Nephron (organoid): ENCODE results near the gene AUH.
A peak's percentile ranks its signal among the peaks of the same experiment; 100 is the strongest.
"Not testable (repeated sequence)": the region's sequence is repeated elsewhere in the genome, so short reads cannot be mapped to it uniquely, and the experiment has no call there.

Source experiments
- H3K27ac Mint-ChIP-seq, 3 experiments: 2 replicates each; pipeline ENCODE4 v1.8.0; 2020; ENCODE audit warnings: mixed read lengths in 3 of 3, mild to moderate bottlenecking in 2 of 3, moderate library complexity in 1 of 3
- H3K27me3 Mint-ChIP-seq: 2 replicates; pipeline ENCODE4 v1.8.0; 2021; ENCODE audit warnings: low read depth, mild to moderate bottlenecking, moderate library complexity, mixed read lengths
- H3K36me3 Mint-ChIP-seq: 2 replicates; pipeline ENCODE4 v1.8.0; 2020; ENCODE audit warnings: low read depth, mixed read lengths
- H3K4me1 Mint-ChIP-seq: 2 replicates; pipeline ENCODE4 v1.8.0; 2020; ENCODE audit warnings: mixed read lengths
- H3K4me3 Mint-ChIP-seq, 3 experiments: 2 replicates each; pipeline ENCODE4 v1.8.0; 2020; ENCODE audit warnings: mild to moderate bottlenecking in 3 of 3, mixed read lengths in 3 of 3, moderate library complexity in 2 of 3
- H3K9me3 Mint-ChIP-seq: 2 replicates; pipeline ENCODE4 v1.8.0; 2020; ENCODE audit warnings: mixed read lengths
- TF ChIP-seq, protein P1 (sequence below), 3 experiments: fragments of 200-600 bp; sonication (generic); IDR thresholded peaks; one replicate each; pipeline ENCODE4 v1.5.0; 2021; ENCODE audit warnings: antibody characterized with exemption in 3 of 3; ENCODE audit not compliant: unreplicated experiment in 3 of 3

AUH gene

DNA sequence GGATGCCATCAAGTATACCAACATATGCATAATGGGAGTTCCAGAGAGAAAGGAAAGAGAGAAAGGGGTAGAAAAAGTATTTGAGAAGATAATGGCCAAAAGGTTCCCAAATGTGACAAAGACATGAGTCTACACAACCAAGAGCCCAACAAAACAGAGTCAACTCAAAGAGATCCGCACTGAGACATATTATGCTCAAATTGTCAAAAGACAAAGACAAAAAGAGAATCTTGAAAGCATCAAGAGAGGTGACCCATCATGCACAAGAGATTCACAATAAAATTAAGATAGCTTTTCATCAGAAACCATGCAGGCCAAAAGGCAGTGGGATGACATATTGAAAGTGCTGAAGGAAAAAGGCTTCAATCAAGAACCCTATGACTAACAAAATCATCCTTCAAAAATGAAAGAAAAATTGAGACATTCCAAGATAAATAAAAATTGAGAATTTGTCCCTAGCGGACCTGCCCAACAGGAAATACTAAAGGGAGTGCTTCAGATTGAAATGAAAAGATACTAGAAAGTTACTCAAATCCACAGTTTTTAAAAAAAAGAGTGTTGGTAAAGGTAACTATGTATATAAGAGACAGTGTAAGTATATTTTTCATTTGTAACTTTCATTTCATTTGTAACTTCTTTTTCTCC, 160.9 kb downstream of the AUH start:
- TF ChIP-seq, protein P1, sequence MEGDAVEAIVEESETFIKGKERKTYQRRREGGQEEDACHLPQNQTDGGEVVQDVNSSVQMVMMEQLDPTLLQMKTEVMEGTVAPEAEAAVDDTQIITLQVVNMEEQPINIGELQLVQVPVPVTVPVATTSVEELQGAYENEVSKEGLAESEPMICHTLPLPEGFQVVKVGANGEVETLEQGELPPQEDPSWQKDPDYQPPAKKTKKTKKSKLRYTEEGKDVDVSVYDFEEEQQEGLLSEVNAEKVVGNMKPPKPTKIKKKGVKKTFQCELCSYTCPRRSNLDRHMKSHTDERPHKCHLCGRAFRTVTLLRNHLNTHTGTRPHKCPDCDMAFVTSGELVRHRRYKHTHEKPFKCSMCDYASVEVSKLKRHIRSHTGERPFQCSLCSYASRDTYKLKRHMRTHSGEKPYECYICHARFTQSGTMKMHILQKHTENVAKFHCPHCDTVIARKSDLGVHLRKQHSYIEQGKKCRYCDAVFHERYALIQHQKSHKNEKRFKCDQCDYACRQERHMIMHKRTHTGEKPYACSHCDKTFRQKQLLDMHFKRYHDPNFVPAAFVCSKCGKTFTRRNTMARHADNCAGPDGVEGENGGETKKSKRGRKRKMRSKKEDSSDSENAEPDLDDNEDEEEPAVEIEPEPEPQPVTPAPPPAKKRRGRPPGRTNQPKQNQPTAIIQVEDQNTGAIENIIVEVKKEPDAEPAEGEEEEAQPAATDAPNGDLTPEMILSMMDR (IDR thresholded peaks at IDR 0.05; ENCODE audit: unreplicated experiment in 3 of 3), result no peak
- H3K27ac Mint-ChIP-seq, result no peak overlapping the region
- H3K4me1 Mint-ChIP-seq, result peaks cover 32% of the 10 kb centered on the region
- H3K27me3 Mint-ChIP-seq, result peaks cover 4% of the 10 kb centered on the region
- H3K9me3 Mint-ChIP-seq, result peaks cover 45% of the 10 kb centered on the region
- peaks cover 38% of the 10 kb centered on the region for H3K36me3 Mint-ChIP-seq
- no peak overlapping the region for H3K4me3 Mint-ChIP-seq

DNA sequence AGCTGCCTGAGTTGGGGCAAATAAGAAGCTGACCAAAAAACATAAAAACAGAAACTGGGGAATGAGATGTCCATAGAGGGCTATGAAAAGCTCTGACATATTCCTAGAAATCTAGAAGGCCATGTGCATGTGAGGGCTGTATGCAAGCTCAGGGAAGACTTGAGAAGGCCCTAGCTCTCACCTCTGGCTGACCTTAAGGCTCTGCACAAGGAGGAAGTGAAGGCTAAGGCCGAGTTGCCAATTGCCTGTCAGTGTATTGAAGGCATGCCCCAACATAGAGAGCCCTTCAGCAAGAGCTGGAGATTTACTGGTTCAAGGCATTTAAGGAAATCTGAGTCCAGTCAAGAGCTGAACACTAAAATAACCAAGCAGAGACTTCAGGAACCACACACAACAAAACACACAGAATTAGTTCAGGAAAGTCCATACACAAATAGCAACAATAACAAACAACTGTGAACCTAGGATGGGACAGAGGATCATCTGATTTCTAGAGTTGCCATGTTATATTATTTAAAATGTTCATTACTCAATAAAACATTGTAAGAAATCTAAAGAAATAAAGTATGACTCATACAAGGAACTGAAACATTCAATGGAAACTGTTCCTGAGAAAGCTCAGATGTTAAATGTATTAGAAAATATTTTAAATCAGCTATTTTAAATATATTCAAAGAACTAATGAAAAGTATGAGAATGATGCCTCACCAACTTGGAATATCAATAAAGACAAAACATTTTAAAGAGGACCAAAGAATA, 161.8 kb downstream of the AUH start:
- Mint-ChIP-seq H3K36me3 (peaks cover 38% of the 10 kb centered on the region), H3K4me3 (no peak overlapping the region), H3K9me3 (peaks cover 41% of the 10 kb centered on the region), H3K27me3 (peaks cover 4% of the 10 kb centered on the region), H3K4me1 (peaks cover 32% of the 10 kb centered on the region), H3K27ac (peak overlapping the region in 2 of 3 experiments; percentile 40 to 48)
- TF ChIP-seq, protein P1 (IDR thresholded peaks at IDR 0.05; ENCODE audit: unreplicated experiment in 3 of 3), result no peak

DNA sequence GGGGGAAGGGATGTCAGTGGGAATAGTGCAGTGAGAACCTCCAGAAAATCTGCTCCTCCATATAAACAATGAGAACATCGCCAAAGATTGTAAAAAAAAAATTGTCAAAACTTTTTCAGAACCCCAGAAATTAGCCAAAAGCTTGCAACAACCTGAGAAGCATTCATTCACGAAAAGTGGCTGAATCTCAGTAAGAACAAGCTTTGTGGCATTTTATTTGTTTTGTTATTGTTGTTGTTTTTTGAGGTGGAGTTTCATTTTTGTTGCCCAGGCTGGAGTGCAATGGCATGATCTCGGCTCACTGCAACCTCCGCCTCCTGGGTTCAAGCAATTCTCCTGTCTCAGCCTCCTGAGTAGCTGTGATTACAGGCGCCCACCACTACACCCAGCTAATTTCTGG, 162.8 kb downstream of the AUH start:
- Mint-ChIP-seq H3K27ac (peak overlapping the region; percentile 75 to 95 (median 89)), H3K36me3 (peaks cover 34% of the 10 kb centered on the region), H3K4me1 (peaks cover 41% of the 10 kb centered on the region), H3K9me3 (peaks cover 33% of the 10 kb centered on the region)
- H3K4me3 Mint-ChIP-seq, H3K27me3 Mint-ChIP-seq: not testable (repeated sequence)

DNA sequence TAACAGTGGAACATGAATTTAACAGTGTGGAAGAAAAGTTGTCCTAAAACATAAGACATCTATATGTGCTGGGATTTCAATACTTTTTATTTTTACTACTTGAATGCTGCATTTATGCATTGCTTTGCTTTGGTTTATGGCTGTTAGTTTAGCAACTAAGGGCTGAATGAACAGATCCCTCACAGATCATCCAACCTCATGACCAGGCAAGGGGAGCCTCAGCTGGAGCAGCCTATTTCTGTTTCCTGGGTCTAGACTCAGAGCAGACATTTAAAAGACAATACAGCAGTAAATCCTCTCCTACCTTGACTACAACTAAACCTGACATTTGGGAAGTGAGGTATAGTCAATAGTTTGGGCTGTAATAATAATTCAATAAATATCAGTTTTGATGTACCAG, 163.3 kb downstream of the AUH start:
- peaks cover 32% of the 10 kb centered on the region for H3K9me3 Mint-ChIP-seq
- TF ChIP-seq, protein P1 (IDR thresholded peaks at IDR 0.05; ENCODE audit: unreplicated experiment in 3 of 3), result no peak

DNA sequence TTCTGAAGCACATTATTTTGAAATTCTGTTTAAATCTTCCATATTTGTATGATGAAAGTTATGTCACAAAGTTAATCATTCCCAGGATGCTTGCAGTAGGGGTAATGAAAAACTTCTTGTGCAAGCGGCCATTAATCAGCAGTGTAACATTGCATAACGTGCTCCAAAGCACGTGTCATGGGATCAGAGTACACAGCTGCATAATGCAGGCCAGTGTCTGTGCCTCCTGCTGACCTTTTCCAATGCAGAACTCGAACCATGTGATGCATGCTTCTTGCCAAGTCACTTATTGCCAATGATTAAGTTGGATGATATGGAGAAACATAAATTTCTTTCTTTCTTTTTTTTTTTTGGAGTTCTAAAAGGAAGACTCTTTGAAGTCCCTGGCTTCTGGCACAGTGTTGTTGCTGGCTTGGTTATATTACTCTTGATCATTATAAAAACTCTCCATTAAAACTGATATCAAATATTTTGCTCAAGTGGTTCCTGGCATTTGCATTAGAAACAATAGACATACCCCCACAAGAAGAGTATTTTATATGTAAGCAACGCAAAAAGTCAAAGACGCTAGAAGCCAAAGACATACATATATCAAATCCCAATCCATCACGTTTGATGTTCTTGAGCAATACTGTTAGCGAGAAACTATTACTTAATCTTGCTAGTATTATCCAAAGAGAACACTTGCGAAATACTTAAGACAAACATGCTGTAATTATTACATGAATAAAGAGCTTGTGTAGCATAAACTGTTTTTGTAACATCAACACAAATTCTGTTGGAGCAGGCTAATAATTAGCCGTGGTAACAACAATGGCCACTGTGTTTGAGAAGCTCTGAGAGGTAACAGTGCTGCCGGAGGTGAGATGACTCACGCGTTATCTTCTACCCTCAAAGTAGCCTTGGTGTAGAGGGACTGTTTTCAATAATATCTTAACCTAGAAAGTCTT, 164.2 kb downstream of the AUH start:
- peaks cover 28% of the 10 kb centered on the region for H3K9me3 Mint-ChIP-seq
- TF ChIP-seq, protein P1 (IDR thresholded peaks at IDR 0.05; ENCODE audit: unreplicated experiment in 3 of 3), result no peak
- H3K4me3 Mint-ChIP-seq, result no peak overlapping the region
- peak overlapping the region; percentile 75 to 95 (median 89) for H3K27ac Mint-ChIP-seq
- H3K27me3 Mint-ChIP-seq, result peaks cover 7% of the 10 kb centered on the region
- peaks cover 30% of the 10 kb centered on the region for H3K36me3 Mint-ChIP-seq
- peaks cover 54% of the 10 kb centered on the region for H3K4me1 Mint-ChIP-seq

More for the DNA sequence above, 163.3 kb downstream of the AUH start:
- Mint-ChIP-seq H3K4me1 (peaks cover 45% of the 10 kb centered on the region), H3K27ac (peak overlapping the region; percentile 75 to 95 (median 89)), H3K36me3 (peaks cover 34% of the 10 kb centered on the region), H3K4me3 (no peak overlapping the region), H3K27me3 (peaks cover 7% of the 10 kb centered on the region)
